Gastrocnemius medialis (tissue), 4 donors: Measurements from ENCODE around the gene REXO1.

Experiments used
- POLR2A ChIP-seq, 2 donors: fragments of 450-650 bp; IDR thresholded peaks; one replicate each; pipeline ENCODE4 v1.6.1; 2017; ENCODE audit warnings: antibody characterized with exemption in 2 of 2, mild to moderate bottlenecking in 2 of 2, moderate library complexity in 2 of 2
- TF ChIP-seq, protein P1 (sequence below), 5 experiments: fragments of 450-650 bp in 3 of 5; fragments of 200-600 bp in 2 of 5; sonication (generic) in 2 of 5; IDR thresholded peaks in 4 of 5; conservative IDR thresholded peaks in 1 of 5; 1 replicate in 4 of 5; 2 replicates in 1 of 5; pipeline ENCODE4 v1.5.1; 2016 to 2019; ENCODE audit warnings: antibody characterized with exemption in 5 of 5, mild to moderate bottlenecking in 3 of 5, moderate library complexity in 3 of 5

DNA sequence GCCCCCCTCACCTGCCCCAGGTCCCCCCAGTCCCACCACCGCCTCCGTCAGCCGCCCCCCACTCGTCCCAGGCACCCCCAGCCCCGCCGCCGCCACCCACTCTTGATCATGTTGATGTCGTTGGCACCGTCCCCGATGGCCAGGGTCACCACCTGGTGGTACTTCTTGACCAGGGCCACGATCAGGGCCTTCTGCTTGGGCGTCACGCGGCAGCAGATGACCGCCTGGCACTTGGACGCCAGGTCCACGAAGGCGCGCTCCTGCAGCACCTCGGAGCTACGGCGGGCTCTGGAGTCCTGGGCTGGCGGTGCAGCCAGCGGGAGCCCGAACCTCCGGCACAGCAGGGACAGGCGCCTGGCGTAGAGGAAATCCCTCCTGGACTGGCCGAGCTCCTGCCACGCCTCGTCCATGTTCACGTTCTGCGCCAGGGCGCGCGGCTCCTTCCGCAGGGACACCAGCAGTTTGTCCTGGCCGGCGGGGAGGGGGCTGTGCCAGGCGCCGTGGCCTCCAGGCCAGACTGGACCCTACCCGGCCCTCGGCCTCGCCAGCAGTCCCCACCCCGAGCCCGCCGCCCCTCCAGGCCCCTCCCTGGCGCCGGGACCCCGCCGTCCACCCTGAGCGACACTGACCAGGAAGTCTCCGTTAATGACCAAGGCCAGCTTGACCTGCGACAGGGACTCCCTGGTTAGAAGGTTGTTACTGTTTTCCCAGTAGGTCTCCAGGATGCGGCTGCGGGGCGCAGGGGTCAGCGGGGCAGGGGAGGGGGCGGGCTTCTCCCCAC, 58.8 kb downstream of the REXO1 start:
- TF ChIP-seq, protein P1, sequence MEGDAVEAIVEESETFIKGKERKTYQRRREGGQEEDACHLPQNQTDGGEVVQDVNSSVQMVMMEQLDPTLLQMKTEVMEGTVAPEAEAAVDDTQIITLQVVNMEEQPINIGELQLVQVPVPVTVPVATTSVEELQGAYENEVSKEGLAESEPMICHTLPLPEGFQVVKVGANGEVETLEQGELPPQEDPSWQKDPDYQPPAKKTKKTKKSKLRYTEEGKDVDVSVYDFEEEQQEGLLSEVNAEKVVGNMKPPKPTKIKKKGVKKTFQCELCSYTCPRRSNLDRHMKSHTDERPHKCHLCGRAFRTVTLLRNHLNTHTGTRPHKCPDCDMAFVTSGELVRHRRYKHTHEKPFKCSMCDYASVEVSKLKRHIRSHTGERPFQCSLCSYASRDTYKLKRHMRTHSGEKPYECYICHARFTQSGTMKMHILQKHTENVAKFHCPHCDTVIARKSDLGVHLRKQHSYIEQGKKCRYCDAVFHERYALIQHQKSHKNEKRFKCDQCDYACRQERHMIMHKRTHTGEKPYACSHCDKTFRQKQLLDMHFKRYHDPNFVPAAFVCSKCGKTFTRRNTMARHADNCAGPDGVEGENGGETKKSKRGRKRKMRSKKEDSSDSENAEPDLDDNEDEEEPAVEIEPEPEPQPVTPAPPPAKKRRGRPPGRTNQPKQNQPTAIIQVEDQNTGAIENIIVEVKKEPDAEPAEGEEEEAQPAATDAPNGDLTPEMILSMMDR (IDR thresholded peaks at IDR 0.05 in 4 of 5, conservative IDR thresholded peaks at IDR 0.05 in 1 of 5) = no peak
- no peak for TF ChIP-seq POLR2A (IDR thresholded peaks at IDR 0.05)
